Measurements from ENCODE around the gene NUDT8. TPM values are rescaled to one million over a fixed set of nuclear protein-coding genes. Genes with fewer than 3 reads are reported as not detected.
"Not testable (repeated sequence)": the region's sequence is repeated elsewhere in the genome, so short reads cannot be mapped to it uniquely, and the experiment has no call there.

NUDT8 gene
- total and polyA plus RNA-seq, 12 donors: 1.9 to 40.6 (median 7.6) TPM

GRCh38 chr11:67622905-67623304 lies 6.8 kb downstream of the NUDT8 start:
- intact Hi-C loops (cut with DNase I); DNase-seq; H3K4me1 ChIP-seq (replicated peaks in 1 of 2); H3K9me3 ChIP-seq (replicated peaks in 1 of 3); H3K27ac ChIP-seq; H3K4me3 ChIP-seq; H3K27me3 ChIP-seq; H3K36me3 ChIP-seq (replicated peaks in 1 of 2): not testable (repeated sequence)
- WGBS, 4 donors: 65 to 76% (median 71%) methylated on average over 6 to 7 of the region's 7 CpGs

DNA sequence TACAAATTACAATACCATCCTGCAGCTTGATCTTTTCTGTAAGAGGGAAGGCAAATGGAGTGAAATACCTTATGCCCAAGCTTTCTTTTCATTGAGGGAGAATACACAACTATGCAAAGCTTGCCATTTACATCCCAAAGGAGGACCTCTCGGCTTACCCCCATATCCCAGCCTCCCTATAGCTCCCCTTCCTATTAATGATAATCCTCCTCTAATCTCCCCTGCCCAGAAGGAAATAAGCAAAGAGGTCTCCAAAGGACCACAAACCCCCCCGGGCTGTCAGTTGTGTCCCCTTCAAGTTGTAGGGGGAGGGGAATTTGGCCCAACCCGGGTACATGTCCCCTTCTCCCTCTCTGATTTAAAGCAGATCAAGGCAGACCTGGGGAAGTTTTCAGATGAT lies 7.8 kb downstream of the NUDT8 start:
- H3K4me3 ChIP-seq; H3K27ac ChIP-seq; H3K4me1 ChIP-seq (replicated peaks in 1 of 2); intact Hi-C loops (cut with DNase I); H3K27me3 ChIP-seq; H3K36me3 ChIP-seq (replicated peaks in 1 of 2); DNase-seq; H3K9me3 ChIP-seq (replicated peaks in 1 of 3): not testable (repeated sequence)
- 43 to 68% (median 59%) methylated on average over 3 of the region's 3 CpGs for WGBS, 4 donors

- H3K4me1 ChIP-seq (replicated peaks in 1 of 2); H3K9me3 ChIP-seq (replicated peaks in 1 of 3); intact Hi-C loops (cut with DNase I); H3K36me3 ChIP-seq (replicated peaks in 1 of 2); H3K4me3 ChIP-seq; H3K27ac ChIP-seq; DNase-seq; H3K27me3 ChIP-seq: not testable (repeated sequence)
- 86 to 92% (median 88%) methylated on average over 12 to 13 of the region's 13 CpGs for WGBS, 4 donors
These were observed 9.1 kb downstream of the NUDT8 start for GRCh38 chr11:67620621-67621020.

- H3K4me3 ChIP-seq; H3K4me1 ChIP-seq (replicated peaks in 1 of 2); DNase-seq; intact Hi-C loops (cut with DNase I); H3K27ac ChIP-seq; H3K36me3 ChIP-seq (replicated peaks in 1 of 2); H3K9me3 ChIP-seq (replicated peaks in 1 of 3); H3K27me3 ChIP-seq: not testable (repeated sequence)
- 85 to 94% (median 87%) methylated on average over 22 to 33 of the region's 33 CpGs for WGBS, 4 donors
These were observed 9.8 kb downstream of the NUDT8 start for GRCh38 chr11:67619683-67620618.

- H3K27ac ChIP-seq; H3K9me3 ChIP-seq (replicated peaks in 1 of 3); H3K4me1 ChIP-seq (replicated peaks in 1 of 2); H3K4me3 ChIP-seq; DNase-seq; intact Hi-C loops (cut with DNase I); H3K36me3 ChIP-seq (replicated peaks in 1 of 2); H3K27me3 ChIP-seq: not testable (repeated sequence)
- WGBS, 4 donors: 76 to 98% (median 89%) methylated on average over 7 to 40 of the region's 40 CpGs
These were observed 10.7 kb downstream of the NUDT8 start for GRCh38 chr11:67618901-67619659.

DNA sequence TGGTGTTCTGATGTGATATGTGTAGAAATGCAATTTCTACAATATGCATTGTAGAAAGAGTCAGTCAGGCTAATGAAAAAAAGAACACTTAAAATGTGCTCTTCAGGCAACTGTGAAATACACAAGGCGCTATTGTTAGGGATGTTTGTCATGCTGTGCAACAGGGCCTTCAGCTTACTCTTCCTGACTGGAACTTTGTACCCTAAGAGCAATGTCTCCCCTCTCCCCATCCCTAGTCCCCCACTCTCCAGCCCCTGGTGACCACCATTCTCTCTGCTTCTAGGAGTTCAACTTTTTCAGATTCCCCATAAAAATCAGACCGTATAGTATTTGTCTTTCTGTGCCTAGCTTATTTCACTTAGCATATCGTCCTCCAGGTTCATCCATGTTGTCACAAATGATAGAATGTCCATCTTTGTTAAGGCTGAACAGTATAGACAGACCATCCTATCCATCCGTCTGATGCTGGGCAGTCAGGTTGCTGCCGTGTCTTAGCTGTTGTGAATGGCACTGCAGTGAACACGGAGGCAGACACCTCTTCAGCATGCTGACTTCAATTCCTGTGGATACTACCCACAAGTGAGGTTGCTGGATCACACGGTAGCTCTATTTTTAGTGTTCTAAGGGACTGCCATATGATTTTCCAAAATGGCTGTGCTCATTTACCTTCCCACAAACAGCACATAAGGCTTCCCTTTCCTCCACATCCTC lies 12.3 kb downstream of the NUDT8 start:
- 58 to 69% (median 65%) methylated on average over 7 of the region's 7 CpGs for WGBS, 4 donors
- Histone ChIP-seq H3K36me3 (replicated peaks in 1 of 2) (peaks cover 0 to under 1% of the 10 kb centered on the region in 2 donors), H3K4me3 (no peak overlapping the region), H3K4me1 (replicated peaks in 1 of 2) (no peaks in the 10 kb centered on the region), H3K27ac (no peak overlapping the region), H3K27me3 (peaks cover 9% of the 10 kb centered on the region), H3K9me3 (replicated peaks in 1 of 3) (no peaks in the 10 kb centered on the region)
- no peak for DNase-seq
- no peak for TF ChIP-seq POLR2A (IDR thresholded peaks at IDR 0.05)
- no peak for TF ChIP-seq CTCF (IDR thresholded peaks at IDR 0.05)
- intact Hi-C loops (cut with DNase I): no loop called here

Data from adrenal gland (tissue), 12 donors.